ENCODE results near the gene RNF181.

GRCh38 chr2:85589982-85590791 lies 5.4 kb upstream of the RNF181 start:
- no peak for TF ChIP-seq ZFP3 (CRISPR knock-in tag; IDR thresholded peaks at IDR 0.05)
- TF ChIP-seq ZFP30 (CRISPR knock-in tag; IDR thresholded peaks at IDR 0.05) = no peak
- TF ChIP-seq PATZ1 (CRISPR knock-in tag; IDR thresholded peaks at IDR 0.05; ENCODE audit: borderline replicate concordance) = no peak
- TF ChIP-seq RARB (CRISPR knock-in tag; IDR thresholded peaks at IDR 0.05) = no peak
- TF ChIP-seq OSR1 (CRISPR knock-in tag; IDR thresholded peaks at IDR 0.05) = no peak
- TF ChIP-seq ESRRG (CRISPR knock-in tag; IDR thresholded peaks at IDR 0.05) = no peak
- no peak for TF ChIP-seq BACH2 (CRISPR knock-in tag; IDR thresholded peaks at IDR 0.05; ENCODE audit: borderline replicate concordance)
- TF ChIP-seq CREB5 (CRISPR knock-in tag; IDR thresholded peaks at IDR 0.05; ENCODE audit: low read depth) = no peak
- TF ChIP-seq, protein P1, sequence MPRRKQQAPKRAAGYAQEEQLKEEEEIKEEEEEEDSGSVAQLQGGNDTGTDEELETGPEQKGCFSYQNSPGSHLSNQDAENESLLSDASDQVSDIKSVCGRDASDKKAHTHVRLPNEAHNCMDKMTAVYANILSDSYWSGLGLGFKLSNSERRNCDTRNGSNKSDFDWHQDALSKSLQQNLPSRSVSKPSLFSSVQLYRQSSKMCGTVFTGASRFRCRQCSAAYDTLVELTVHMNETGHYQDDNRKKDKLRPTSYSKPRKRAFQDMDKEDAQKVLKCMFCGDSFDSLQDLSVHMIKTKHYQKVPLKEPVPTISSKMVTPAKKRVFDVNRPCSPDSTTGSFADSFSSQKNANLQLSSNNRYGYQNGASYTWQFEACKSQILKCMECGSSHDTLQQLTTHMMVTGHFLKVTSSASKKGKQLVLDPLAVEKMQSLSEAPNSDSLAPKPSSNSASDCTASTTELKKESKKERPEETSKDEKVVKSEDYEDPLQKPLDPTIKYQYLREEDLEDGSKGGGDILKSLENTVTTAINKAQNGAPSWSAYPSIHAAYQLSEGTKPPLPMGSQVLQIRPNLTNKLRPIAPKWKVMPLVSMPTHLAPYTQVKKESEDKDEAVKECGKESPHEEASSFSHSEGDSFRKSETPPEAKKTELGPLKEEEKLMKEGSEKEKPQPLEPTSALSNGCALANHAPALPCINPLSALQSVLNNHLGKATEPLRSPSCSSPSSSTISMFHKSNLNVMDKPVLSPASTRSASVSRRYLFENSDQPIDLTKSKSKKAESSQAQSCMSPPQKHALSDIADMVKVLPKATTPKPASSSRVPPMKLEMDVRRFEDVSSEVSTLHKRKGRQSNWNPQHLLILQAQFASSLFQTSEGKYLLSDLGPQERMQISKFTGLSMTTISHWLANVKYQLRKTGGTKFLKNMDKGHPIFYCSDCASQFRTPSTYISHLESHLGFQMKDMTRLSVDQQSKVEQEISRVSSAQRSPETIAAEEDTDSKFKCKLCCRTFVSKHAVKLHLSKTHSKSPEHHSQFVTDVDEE (CRISPR knock-in tag; IDR thresholded peaks at IDR 0.05) = no peak
- TF ChIP-seq ZNF565 (CRISPR knock-in tag; conservative IDR thresholded peaks at IDR 0.05; ENCODE audit: low read depth) = no peak
- TF ChIP-seq ARNTL (CRISPR knock-in tag; IDR thresholded peaks at IDR 0.05; ENCODE audit: borderline replicate concordance, low read depth) = no peak
- no peak for TF ChIP-seq PPARA (CRISPR knock-in tag; IDR thresholded peaks at IDR 0.05; ENCODE audit: borderline replicate concordance)
- no peak for TF ChIP-seq ZNF8 (CRISPR knock-in tag; IDR thresholded peaks at IDR 0.05)
- TF ChIP-seq, protein P2, sequence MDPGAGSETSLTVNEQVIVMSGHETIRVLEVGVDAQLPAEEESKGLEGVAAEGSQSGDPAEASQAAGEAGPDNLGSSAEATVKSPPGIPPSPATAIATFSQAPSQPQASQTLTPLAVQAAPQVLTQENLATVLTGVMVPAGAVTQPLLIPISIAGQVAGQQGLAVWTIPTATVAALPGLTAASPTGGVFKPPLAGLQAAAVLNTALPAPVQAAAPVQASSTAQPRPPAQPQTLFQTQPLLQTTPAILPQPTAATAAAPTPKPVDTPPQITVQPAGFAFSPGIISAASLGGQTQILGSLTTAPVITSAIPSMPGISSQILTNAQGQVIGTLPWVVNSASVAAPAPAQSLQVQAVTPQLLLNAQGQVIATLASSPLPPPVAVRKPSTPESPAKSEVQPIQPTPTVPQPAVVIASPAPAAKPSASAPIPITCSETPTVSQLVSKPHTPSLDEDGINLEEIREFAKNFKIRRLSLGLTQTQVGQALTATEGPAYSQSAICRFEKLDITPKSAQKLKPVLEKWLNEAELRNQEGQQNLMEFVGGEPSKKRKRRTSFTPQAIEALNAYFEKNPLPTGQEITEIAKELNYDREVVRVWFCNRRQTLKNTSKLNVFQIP (CRISPR knock-in tag; IDR thresholded peaks at IDR 0.05; ENCODE audit: borderline replicate concordance, low read depth) = no peak

Measured in SK-N-SH treated with all-trans-retinoic acid at 6 μM for 48 hours (cell line).